Measurements from ENCODE around the gene UBE2V1. TPM values are rescaled to one million over a fixed set of nuclear protein-coding genes. Genes with fewer than 3 reads are reported as not detected.
A peak's percentile ranks its signal among the peaks of the same experiment; 100 is the strongest.

Gene UBE2V1
- total and polyA plus RNA-seq, 2 of the 13 experiments (the other 11 are each of a cell fraction or from before 2014, with no cell fraction given): 81.3 to 132 TPM

DNA sequence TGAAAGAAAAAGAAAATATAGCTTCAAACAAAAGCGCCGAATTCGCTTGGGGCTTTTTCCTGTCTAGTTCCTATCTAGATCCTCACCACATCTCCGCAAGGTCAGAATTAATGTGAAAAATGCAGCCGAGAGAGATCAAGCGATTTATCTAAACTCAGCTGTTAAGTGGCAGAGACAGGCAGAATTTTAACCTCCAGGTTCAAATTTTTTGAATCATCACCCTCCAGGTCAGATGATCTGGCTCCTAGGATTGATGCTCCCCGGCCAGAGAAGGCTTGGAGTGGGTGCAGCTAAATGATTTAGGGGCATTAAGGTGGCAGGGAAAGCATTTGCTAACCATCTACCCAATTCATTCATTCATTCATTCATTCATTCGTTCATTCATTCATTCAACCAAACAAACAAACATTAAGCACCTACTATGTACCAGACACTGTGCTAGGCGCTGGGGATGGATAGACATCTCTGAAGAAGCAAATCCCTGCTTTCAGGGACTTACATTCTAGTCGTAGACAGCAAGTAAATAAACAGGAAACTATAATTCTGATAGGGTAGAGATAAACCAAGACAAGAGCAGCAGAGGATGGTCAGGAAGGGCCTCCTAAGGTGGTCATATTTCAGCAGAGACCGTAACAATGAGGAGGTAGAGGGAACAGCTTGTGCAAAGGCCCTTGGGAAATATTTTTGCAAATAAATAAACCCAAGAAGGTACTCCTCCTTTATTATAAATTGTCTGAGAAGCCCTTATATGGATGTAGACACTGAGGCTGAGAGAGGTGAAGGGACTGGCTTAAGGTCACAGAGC, 672 bp upstream of the UBE2V1 start (continued):
- TF ChIP-seq, protein P1, sequence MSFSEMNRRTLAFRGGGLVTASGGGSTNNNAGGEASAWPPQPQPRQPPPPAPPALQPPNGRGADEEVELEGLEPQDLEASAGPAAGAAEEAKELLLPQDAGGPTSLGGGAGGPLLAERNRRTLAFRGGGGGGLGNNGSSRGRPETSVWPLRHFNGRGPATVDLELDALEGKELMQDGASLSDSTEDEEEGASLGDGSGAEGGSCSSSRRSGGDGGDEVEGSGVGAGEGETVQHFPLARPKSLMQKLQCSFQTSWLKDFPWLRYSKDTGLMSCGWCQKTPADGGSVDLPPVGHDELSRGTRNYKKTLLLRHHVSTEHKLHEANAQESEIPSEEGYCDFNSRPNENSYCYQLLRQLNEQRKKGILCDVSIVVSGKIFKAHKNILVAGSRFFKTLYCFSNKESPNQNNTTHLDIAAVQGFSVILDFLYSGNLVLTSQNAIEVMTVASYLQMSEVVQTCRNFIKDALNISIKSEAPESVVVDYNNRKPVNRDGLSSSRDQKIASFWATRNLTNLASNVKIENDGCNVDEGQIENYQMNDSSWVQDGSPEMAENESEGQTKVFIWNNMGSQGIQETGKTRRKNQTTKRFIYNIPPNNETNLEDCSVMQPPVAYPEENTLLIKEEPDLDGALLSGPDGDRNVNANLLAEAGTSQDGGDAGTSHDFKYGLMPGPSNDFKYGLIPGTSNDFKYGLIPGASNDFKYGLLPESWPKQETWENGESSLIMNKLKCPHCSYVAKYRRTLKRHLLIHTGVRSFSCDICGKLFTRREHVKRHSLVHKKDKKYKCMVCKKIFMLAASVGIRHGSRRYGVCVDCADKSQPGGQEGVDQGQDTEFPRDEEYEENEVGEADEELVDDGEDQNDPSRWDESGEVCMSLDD (CRISPR knock-in tag; IDR thresholded peaks at IDR 0.05; ENCODE audit: borderline replicate concordance): no peak
- TF ChIP-seq ASH2L (IDR thresholded peaks at IDR 0.05; ENCODE audit: insufficient read length, low read depth, low read length): peak; percentile 30
- no peak for TF ChIP-seq GABPA (IDR thresholded peaks at IDR 0.05; ENCODE audit: low read depth, low read length)
- TF ChIP-seq GABPA (CRISPR knock-in tag; IDR thresholded peaks at IDR 0.05; ENCODE audit: low read depth): peak; percentile 23; the same call in 1 of the 2 replicates
- TF ChIP-seq, protein P2, sequence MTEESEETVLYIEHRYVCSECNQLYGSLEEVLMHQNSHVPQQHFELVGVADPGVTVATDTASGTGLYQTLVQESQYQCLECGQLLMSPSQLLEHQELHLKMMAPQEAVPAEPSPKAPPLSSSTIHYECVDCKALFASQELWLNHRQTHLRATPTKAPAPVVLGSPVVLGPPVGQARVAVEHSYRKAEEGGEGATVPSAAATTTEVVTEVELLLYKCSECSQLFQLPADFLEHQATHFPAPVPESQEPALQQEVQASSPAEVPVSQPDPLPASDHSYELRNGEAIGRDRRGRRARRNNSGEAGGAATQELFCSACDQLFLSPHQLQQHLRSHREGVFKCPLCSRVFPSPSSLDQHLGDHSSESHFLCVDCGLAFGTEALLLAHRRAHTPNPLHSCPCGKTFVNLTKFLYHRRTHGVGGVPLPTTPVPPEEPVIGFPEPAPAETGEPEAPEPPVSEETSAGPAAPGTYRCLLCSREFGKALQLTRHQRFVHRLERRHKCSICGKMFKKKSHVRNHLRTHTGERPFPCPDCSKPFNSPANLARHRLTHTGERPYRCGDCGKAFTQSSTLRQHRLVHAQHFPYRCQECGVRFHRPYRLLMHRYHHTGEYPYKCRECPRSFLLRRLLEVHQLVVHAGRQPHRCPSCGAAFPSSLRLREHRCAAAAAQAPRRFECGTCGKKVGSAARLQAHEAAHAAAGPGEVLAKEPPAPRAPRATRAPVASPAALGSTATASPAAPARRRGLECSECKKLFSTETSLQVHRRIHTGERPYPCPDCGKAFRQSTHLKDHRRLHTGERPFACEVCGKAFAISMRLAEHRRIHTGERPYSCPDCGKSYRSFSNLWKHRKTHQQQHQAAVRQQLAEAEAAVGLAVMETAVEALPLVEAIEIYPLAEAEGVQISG (CRISPR knock-in tag; IDR thresholded peaks at IDR 0.05): no peak
- no peak for TF ChIP-seq ZNF883 (CRISPR knock-in tag; IDR thresholded peaks at IDR 0.05; ENCODE audit: not compliant biosample characterization)
- TF ChIP-seq ZNF354B (CRISPR knock-in tag; IDR thresholded peaks at IDR 0.05): peak; percentile 57; the same call in 1 of the 2 replicates
- TF ChIP-seq ZNF577 (CRISPR knock-in tag; IDR thresholded peaks at IDR 0.05; ENCODE audit: borderline replicate concordance, low read depth): 0 out of 2 replicates have a peak, but pooled peaks have one; percentile 16
- TF ChIP-seq NCOR1 (IDR thresholded peaks at IDR 0.05; ENCODE audit: borderline replicate concordance, low read length): no peak
- TF ChIP-seq ZNF761 (CRISPR knock-in tag; conservative IDR thresholded peaks at IDR 0.05): no peak
- TF ChIP-seq, protein P3, sequence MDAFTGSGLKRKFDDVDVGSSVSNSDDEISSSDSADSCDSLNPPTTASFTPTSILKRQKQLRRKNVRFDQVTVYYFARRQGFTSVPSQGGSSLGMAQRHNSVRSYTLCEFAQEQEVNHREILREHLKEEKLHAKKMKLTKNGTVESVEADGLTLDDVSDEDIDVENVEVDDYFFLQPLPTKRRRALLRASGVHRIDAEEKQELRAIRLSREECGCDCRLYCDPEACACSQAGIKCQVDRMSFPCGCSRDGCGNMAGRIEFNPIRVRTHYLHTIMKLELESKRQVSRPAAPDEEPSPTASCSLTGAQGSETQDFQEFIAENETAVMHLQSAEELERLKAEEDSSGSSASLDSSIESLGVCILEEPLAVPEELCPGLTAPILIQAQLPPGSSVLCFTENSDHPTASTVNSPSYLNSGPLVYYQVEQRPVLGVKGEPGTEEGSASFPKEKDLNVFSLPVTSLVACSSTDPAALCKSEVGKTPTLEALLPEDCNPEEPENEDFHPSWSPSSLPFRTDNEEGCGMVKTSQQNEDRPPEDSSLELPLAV (CRISPR knock-in tag; conservative IDR thresholded peaks at IDR 0.05; ENCODE audit: low read depth): 0 out of 2 replicates have a peak, but pooled peaks have one; percentile 5
- TF ChIP-seq, protein P4, sequence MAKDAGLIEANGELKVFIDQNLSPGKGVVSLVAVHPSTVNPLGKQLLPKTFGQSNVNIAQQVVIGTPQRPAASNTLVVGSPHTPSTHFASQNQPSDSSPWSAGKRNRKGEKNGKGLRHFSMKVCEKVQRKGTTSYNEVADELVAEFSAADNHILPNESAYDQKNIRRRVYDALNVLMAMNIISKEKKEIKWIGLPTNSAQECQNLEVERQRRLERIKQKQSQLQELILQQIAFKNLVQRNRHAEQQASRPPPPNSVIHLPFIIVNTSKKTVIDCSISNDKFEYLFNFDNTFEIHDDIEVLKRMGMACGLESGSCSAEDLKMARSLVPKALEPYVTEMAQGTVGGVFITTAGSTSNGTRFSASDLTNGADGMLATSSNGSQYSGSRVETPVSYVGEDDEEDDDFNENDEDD (CRISPR knock-in tag; IDR thresholded peaks at IDR 0.05; ENCODE audit: borderline replicate concordance): no peak
- TF ChIP-seq ZNF614 (CRISPR knock-in tag; IDR thresholded peaks at IDR 0.05; ENCODE audit: borderline replicate concordance): no peak
- TF ChIP-seq, protein P5, sequence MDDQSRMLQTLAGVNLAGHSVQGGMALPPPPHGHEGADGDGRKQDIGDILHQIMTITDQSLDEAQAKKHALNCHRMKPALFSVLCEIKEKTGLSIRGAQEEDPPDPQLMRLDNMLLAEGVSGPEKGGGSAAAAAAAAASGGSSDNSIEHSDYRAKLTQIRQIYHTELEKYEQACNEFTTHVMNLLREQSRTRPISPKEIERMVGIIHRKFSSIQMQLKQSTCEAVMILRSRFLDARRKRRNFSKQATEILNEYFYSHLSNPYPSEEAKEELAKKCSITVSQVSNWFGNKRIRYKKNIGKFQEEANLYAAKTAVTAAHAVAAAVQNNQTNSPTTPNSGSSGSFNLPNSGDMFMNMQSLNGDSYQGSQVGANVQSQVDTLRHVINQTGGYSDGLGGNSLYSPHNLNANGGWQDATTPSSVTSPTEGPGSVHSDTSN (CRISPR knock-in tag; IDR thresholded peaks at IDR 0.05; ENCODE audit: borderline replicate concordance): no peak
- TF ChIP-seq SIX1 (CRISPR knock-in tag; IDR thresholded peaks at IDR 0.05; ENCODE audit: borderline replicate concordance): no peak
- TF ChIP-seq, protein P6, sequence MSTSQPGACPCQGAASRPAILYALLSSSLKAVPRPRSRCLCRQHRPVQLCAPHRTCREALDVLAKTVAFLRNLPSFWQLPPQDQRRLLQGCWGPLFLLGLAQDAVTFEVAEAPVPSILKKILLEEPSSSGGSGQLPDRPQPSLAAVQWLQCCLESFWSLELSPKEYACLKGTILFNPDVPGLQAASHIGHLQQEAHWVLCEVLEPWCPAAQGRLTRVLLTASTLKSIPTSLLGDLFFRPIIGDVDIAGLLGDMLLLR (CRISPR knock-in tag; IDR thresholded peaks at IDR 0.05): no peak
